ENCODE results near the gene NUBP1.

NUBP1 gene

GRCh38 chr16:10808850-10809249, 65.2 kb downstream of the NUBP1 start:
- no peak for DNase-seq

GRCh38 chr16:10809706-10810105, 66.1 kb downstream of the NUBP1 start:
- DNase-seq: no peak

GRCh38 chr16:10812312-10813098, 68.9 kb downstream of the NUBP1 start:
- peak in 1 of 2 donors; percentile 40 for DNase-seq

- DNase-seq: no peak
These were observed 69.4 kb downstream of the NUBP1 start for GRCh38 chr16:10813099-10813455.

GRCh38 chr16:10817514-10817913, 73.9 kb downstream of the NUBP1 start:
- no peak for DNase-seq

GRCh38 chr16:10817963-10818941, 74.6 kb downstream of the NUBP1 start, which contains the start of gene TVP23A:
Gene TVP23A (minus strand): TSS chr16:10818794. CDS start chr16:10818493, 301 bp downstream.
- no peak for DNase-seq
